Immature natural killer cell (primary cell): Measurements from ENCODE around the gene CDC20. TPM values are rescaled to one million over a fixed set of nuclear protein-coding genes. Genes with fewer than 3 reads are reported as not detected.

ENCODE experiments used
- DNase-seq, 3 donors: peaks; one replicate each; pipeline ENCODE4 v3.0.0; 2022; ENCODE audit warnings: mixed read lengths in 1 of 3
- H3K27ac Mint-ChIP-seq, 6 donors: one replicate each; pipeline ENCODE4 v1.8.0; 2020; ENCODE audit warnings: mixed read lengths in 6 of 6, mild to moderate bottlenecking in 5 of 6, inconsistent platforms in 4 of 6, moderate library complexity in 3 of 6
- H3K27me3 Mint-ChIP-seq, 3 donors: one replicate each; pipeline ENCODE4 v1.8.0; 2020 to 2021; ENCODE audit warnings: low read depth in 3 of 3, mild to moderate bottlenecking in 3 of 3, mixed read lengths in 3 of 3, moderate library complexity in 3 of 3, inconsistent platforms in 1 of 3
- H3K36me3 Mint-ChIP-seq, 3 donors: one replicate each; pipeline ENCODE4 v1.8.0; 2020; ENCODE audit warnings: mixed read lengths in 3 of 3, inconsistent platforms in 2 of 3, mild to moderate bottlenecking in 2 of 3
- H3K4me1 Mint-ChIP-seq, 2 donors: one replicate each; pipeline ENCODE4 v1.8.0; 2020; ENCODE audit warnings: inconsistent platforms in 2 of 2, mild to moderate bottlenecking in 2 of 2, mixed read lengths in 2 of 2, moderate library complexity in 1 of 2
- H3K4me3 Mint-ChIP-seq, 5 donors: one replicate each; pipeline ENCODE4 v1.8.0; 2020; ENCODE audit warnings: mild to moderate bottlenecking in 5 of 5, mixed read lengths in 5 of 5, inconsistent platforms in 3 of 5, moderate library complexity in 3 of 5
- H3K9me3 Mint-ChIP-seq, 6 donors: one replicate each; pipeline ENCODE4 v1.8.0; 2020; ENCODE audit warnings: mild to moderate bottlenecking in 6 of 6, mixed read lengths in 6 of 6, inconsistent platforms in 4 of 6, moderate library complexity in 3 of 6
- polyA plus RNA-seq, 3 donors: library from polyadenylated mRNA; unstranded; fragments of 300-500 nt; fragmentation: Illumina TruSeq; gene quantifications; one replicate each; pipeline ENCODE4 v1.2.3, GENCODE V29; 2021

Gene CDC20
- polyA plus RNA-seq, 3 donors from 2014 or later: 0.69 to 4.0 (median 3.0) TPM

- peaks cover 0 to 2% (median 0%) of the 10 kb centered on the region in 3 donors for H3K36me3 Mint-ChIP-seq
- no peak for DNase-seq
- peaks cover 0 to 5% (median 0%) of the 10 kb centered on the region in 3 donors for H3K27me3 Mint-ChIP-seq
- H3K9me3 Mint-ChIP-seq: no peaks in the 10 kb centered on the region
- no peak overlapping the region for H3K27ac Mint-ChIP-seq
- H3K4me3 Mint-ChIP-seq: no peak overlapping the region
- H3K4me1 Mint-ChIP-seq: no peaks in the 10 kb centered on the region
Observed at GRCh38 chr1:43318831-43319230, 40.0 kb upstream of the CDC20 start.

GRCh38 chr1:43319288-43319687, 39.5 kb upstream of the CDC20 start:
- H3K9me3 Mint-ChIP-seq: peaks cover 0 to 3% (median under 1%) of the 10 kb centered on the region in 6 donors
- peaks cover 0 to under 1% of the 10 kb centered on the region in 2 donors for H3K4me1 Mint-ChIP-seq
- peaks cover 2 to 5% (median 2%) of the 10 kb centered on the region in 3 donors for H3K36me3 Mint-ChIP-seq
- no peak overlapping the region for H3K4me3 Mint-ChIP-seq
- H3K27ac Mint-ChIP-seq: no peak overlapping the region
- DNase-seq: no peak
- peaks cover 0 to 5% (median 0%) of the 10 kb centered on the region in 3 donors for H3K27me3 Mint-ChIP-seq

GRCh38 chr1:43319766-43320165, 39.0 kb upstream of the CDC20 start:
- Mint-ChIP-seq H3K27ac (no peak overlapping the region), H3K4me1 (peaks cover 0 to 5% of the 10 kb centered on the region in 2 donors), H3K27me3 (peaks cover 0 to 5% (median 0%) of the 10 kb centered on the region in 3 donors), H3K4me3 (no peak overlapping the region), H3K36me3 (peaks cover 7 to 10% (median 7%) of the 10 kb centered on the region in 3 donors), H3K9me3 (peaks cover under 1 to 7% (median 4%) of the 10 kb centered on the region in 6 donors)
- no peak for DNase-seq

- Mint-ChIP-seq H3K27ac (no peak overlapping the region), H3K9me3 (peaks cover 6 to 18% (median 15%) of the 10 kb centered on the region in 6 donors), H3K4me3 (no peak overlapping the region), H3K36me3 (peaks cover 16 to 20% (median 16%) of the 10 kb centered on the region in 3 donors), H3K4me1 (peaks cover 0 to 7% of the 10 kb centered on the region in 2 donors), H3K27me3 (peaks cover 0 to 4% (median 0%) of the 10 kb centered on the region in 3 donors)
- DNase-seq: no peak
Observed at GRCh38 chr1:43321331-43321891, 37.4 kb upstream of the CDC20 start.

- no peak for DNase-seq
- Mint-ChIP-seq H3K4me1 (peaks cover 0 to 7% of the 10 kb centered on the region in 2 donors), H3K4me3 (no peak overlapping the region), H3K27ac (no peak overlapping the region), H3K27me3 (peaks cover 0 to 4% (median 0%) of the 10 kb centered on the region in 3 donors), H3K36me3 (peaks cover 16 to 20% (median 16%) of the 10 kb centered on the region in 3 donors), H3K9me3 (peaks cover 6 to 18% (median 16%) of the 10 kb centered on the region in 6 donors)
Observed at GRCh38 chr1:43322506-43322905, 36.3 kb upstream of the CDC20 start.

- no peak for DNase-seq
- Mint-ChIP-seq H3K27me3 (peaks cover 0 to 2% (median 0%) of the 10 kb centered on the region in 3 donors), H3K36me3 (peaks cover 19 to 21% (median 20%) of the 10 kb centered on the region in 3 donors), H3K9me3 (peaks cover 6 to 23% (median 16%) of the 10 kb centered on the region in 6 donors), H3K4me1 (peaks cover 0 to 7% of the 10 kb centered on the region in 2 donors), H3K27ac (no peak overlapping the region), H3K4me3 (no peak overlapping the region)
Observed at GRCh38 chr1:43324810-43325209, 34.0 kb upstream of the CDC20 start.

- Mint-ChIP-seq H3K27me3 (peaks cover 0 to 2% (median 0%) of the 10 kb centered on the region in 3 donors), H3K4me1 (peaks cover 0 to 7% of the 10 kb centered on the region in 2 donors), H3K36me3 (peaks cover 18 to 21% (median 19%) of the 10 kb centered on the region in 3 donors), H3K4me3 (no peak overlapping the region), H3K9me3 (peaks cover 6 to 23% (median 16%) of the 10 kb centered on the region in 6 donors), H3K27ac (no peak overlapping the region)
- DNase-seq: no peak
Observed at GRCh38 chr1:43325381-43325780, 33.4 kb upstream of the CDC20 start.

GRCh38 chr1:43327549-43328292, 31.1 kb upstream of the CDC20 start:
- Mint-ChIP-seq H3K27ac (no peak overlapping the region), H3K4me1 (peaks cover 0 to 7% of the 10 kb centered on the region in 2 donors), H3K4me3 (no peak overlapping the region), H3K27me3 (peaks cover 0 to 2% (median 0%) of the 10 kb centered on the region in 3 donors), H3K9me3 (peaks cover 6 to 23% (median 16%) of the 10 kb centered on the region in 6 donors), H3K36me3 (peaks cover 18 to 21% (median 19%) of the 10 kb centered on the region in 3 donors)
- no peak for DNase-seq

GRCh38 chr1:43329995-43330751, 28.6 kb upstream of the CDC20 start:
- H3K4me1 Mint-ChIP-seq: no peaks in the 10 kb centered on the region
- peaks cover 0 to 2% (median 2%) of the 10 kb centered on the region in 3 donors for H3K27me3 Mint-ChIP-seq
- no peak for DNase-seq
- H3K4me3 Mint-ChIP-seq: no peak overlapping the region
- no peak overlapping the region for H3K27ac Mint-ChIP-seq
- H3K36me3 Mint-ChIP-seq: peaks cover 6 to 11% (median 9%) of the 10 kb centered on the region in 3 donors
- peaks cover 2 to 13% (median 7%) of the 10 kb centered on the region in 6 donors for H3K9me3 Mint-ChIP-seq

GRCh38 chr1:43331688-43332087, 27.1 kb upstream of the CDC20 start:
- Mint-ChIP-seq H3K4me1 (no peaks in the 10 kb centered on the region), H3K9me3 (peaks cover 0 to 6% (median 0%) of the 10 kb centered on the region in 6 donors), H3K27me3 (peaks cover 0 to 3% (median 0%) of the 10 kb centered on the region in 3 donors), H3K4me3 (no peak overlapping the region), H3K27ac (peak overlapping the region in 1 of 6 donors; percentile 16), H3K36me3 (peaks cover 0 to 5% (median 3%) of the 10 kb centered on the region in 3 donors)
- DNase-seq: no peak

- Mint-ChIP-seq H3K4me1 (no peaks in the 10 kb centered on the region), H3K27me3 (peaks cover 2 to 3% (median 3%) of the 10 kb centered on the region in 3 donors), H3K27ac (no peak overlapping the region), H3K4me3 (no peak overlapping the region), H3K36me3 (no peaks in the 10 kb centered on the region), H3K9me3 (no peaks in the 10 kb centered on the region)
- no peak for DNase-seq
Observed at GRCh38 chr1:43334453-43335205, 24.2 kb upstream of the CDC20 start.

- H3K27me3 Mint-ChIP-seq: peaks cover 2 to 3% (median 3%) of the 10 kb centered on the region in 3 donors
- no peak within 1 kb of the TSS for H3K27ac Mint-ChIP-seq
Observed at GRCh38 chr1:43337588-43337987, 21.2 kb upstream of the CDC20 start, which contains the start of gene MPL. MPL (plus strand) TSS chr1:43337818; CDS start chr1:43337849, 31 bp downstream.

GRCh38 chr1:43338001-43338400, 20.8 kb upstream of the CDC20 start:
- H3K9me3 Mint-ChIP-seq: no peaks in the 10 kb centered on the region
- H3K27me3 Mint-ChIP-seq: peaks cover 2 to 3% (median 3%) of the 10 kb centered on the region in 3 donors
- no peaks in the 10 kb centered on the region for H3K36me3 Mint-ChIP-seq
- H3K27ac Mint-ChIP-seq: no peak overlapping the region
- no peak for DNase-seq
- H3K4me1 Mint-ChIP-seq: no peaks in the 10 kb centered on the region
- no peak overlapping the region for H3K4me3 Mint-ChIP-seq

More at GRCh38 chr1:43337588-43337987, 21.2 kb upstream of the CDC20 start, which contains the start of gene MPL:
- H3K4me3 Mint-ChIP-seq: no peak within 1 kb of the TSS
- no peaks in the 10 kb centered on the region for H3K36me3 Mint-ChIP-seq
- DNase-seq: no peak
- H3K4me1 Mint-ChIP-seq: no peaks in the 10 kb centered on the region
- no peaks in the 10 kb centered on the region for H3K9me3 Mint-ChIP-seq
